HepG2 (cell line): ENCODE results near the gene DSN1. TPM values are rescaled to one million over a fixed set of nuclear protein-coding genes. Genes with fewer than 3 reads are reported as not detected.

Source experiments
- ATAC-seq: fragments of 200-7000 bp; cut with Tn5 transposase; 3 replicates; pipeline ENCODE4 v1.9.1; 2020; ENCODE audit warnings: mild to moderate bottlenecking, moderate library complexity
- BruUV-seq: library from RNA; stranded (reverse); fragments of 400-500 nt; replicated peaks from 2 replicates; lab custom pipeline; 2021; lab: Mats Ljungman, UMichigan
- CTCF ChIA-PET: fragments of 300-600 bp; formaldehyde crosslinking; extraction: SDS; loops from one replicate; lab custom pipeline; 2021; ENCODE audit warnings: low total read pairs, inconsistent platforms, low intra/inter-chr PET ratio; lab: Yijun Ruan, JAX
- POLR2A ChIA-PET: fragments of 350-600 bp; sonication (Branson Sonifier 250); formaldehyde crosslinking; loops from one replicate; lab custom pipeline; 2020; ENCODE audit warnings: antibody characterized with exemption, inconsistent platforms; lab: Yijun Ruan, JAX
- DNase-seq: peaks from one replicate; pipeline ENCODE4 v3.0.0-alpha.2; 2015; ENCODE audit warnings: low spot score
- FAIRE-seq: peaks from 3 replicates; lab custom pipeline; 2011; peaks lifted over from hg19 to GRCh38; lab: Jason Lieb, UNC
- H2AFZ ChIP-seq: one replicate; pipeline ENCODE4 v1.6.1; 2011; ENCODE audit warnings: low read length, inconsistent platforms
- H3K27ac ChIP-seq: fragments of 300-600 bp; 3 replicates; pipeline ENCODE4 v1.8.0; 2011; ENCODE audit warnings: mixed run types, mild to moderate bottlenecking, mixed read lengths, low read length, inconsistent platforms; ENCODE audit not compliant: insufficient read depth; ENCODE audit errors: extremely low read length
- H3K27me3 ChIP-seq, 2 experiments: fragments of 200-600 bp in 1 of 2; 2 replicates in 1 of 2; 3 replicates in 1 of 2; pipeline versions ENCODE4 v1.6.0 to v1.8.0; 2011; ENCODE audit warnings: low read length in 2 of 2, mild to moderate bottlenecking in 2 of 2, moderate library complexity in 2 of 2, inconsistent platforms in 1 of 2; ENCODE audit not compliant: insufficient read depth in 2 of 2, control insufficient read depth in 1 of 2
- H3K36me3 ChIP-seq, 2 experiments: fragments of 200-600 bp in 1 of 2; replicated peaks in 1 of 2; 2 replicates in 1 of 2; 3 replicates in 1 of 2; pipeline versions ENCODE4 v1.5.1 to v1.8.0; 2011; ENCODE audit warnings: low read length in 2 of 2, inconsistent platforms in 1 of 2; ENCODE audit not compliant: insufficient read depth in 2 of 2, control insufficient read depth in 1 of 2
- H3K4me1 ChIP-seq: 2 replicates; pipeline ENCODE4 v1.5.1; 2012; ENCODE audit warnings: low read length, inconsistent platforms; ENCODE audit not compliant: insufficient read depth
- H3K4me2 ChIP-seq: 2 replicates; pipeline ENCODE4 v1.6.0; 2011; ENCODE audit warnings: low read depth, low read length, inconsistent platforms
- H3K4me3 ChIP-seq, 3 experiments: fragments of 200-600 bp in 1 of 3; sonication (generic), shearing (Covaris generic) in 1 of 3; replicated peaks in 1 of 3; 2 replicates each; pipeline ENCODE4 v1.5.1; 2011 to 2016; ENCODE audit warnings: low read length in 3 of 3, inconsistent platforms in 2 of 3, low read depth in 2 of 3, mild to moderate bottlenecking in 2 of 3, control low read depth in 1 of 3, mixed read lengths in 1 of 3; ENCODE audit not compliant: insufficient read depth in 1 of 3
- H3K79me2 ChIP-seq: one replicate; pipeline ENCODE4 v1.6.1; 2011; ENCODE audit warnings: low read length, inconsistent platforms; ENCODE audit not compliant: insufficient read depth
- H3K9ac ChIP-seq: 2 replicates; pipeline ENCODE4 v1.6.0; 2011; ENCODE audit warnings: mild to moderate bottlenecking, low read depth, low read length, inconsistent platforms; ENCODE audit not compliant: insufficient read depth
- H3K9me3 ChIP-seq: 2 replicates; pipeline ENCODE4 v1.5.1; 2012; ENCODE audit warnings: mild to moderate bottlenecking, low read length
- H4K20me1 ChIP-seq: 2 replicates; pipeline ENCODE4 v1.6.0; 2011; ENCODE audit warnings: inconsistent platforms, mild to moderate bottlenecking, low read length, moderate library complexity; ENCODE audit not compliant: insufficient read depth
- EED ChIP-seq: sonication (generic); formaldehyde crosslinking; IDR thresholded peaks from 2 replicates; pipeline ENCODE4 v1.5.0; 2020; ENCODE audit warnings: mild to moderate bottlenecking, missing genetic modification reagents
- FOXM1 ChIP-seq: sonication (generic); formaldehyde crosslinking; IDR thresholded peaks from 2 replicates; pipeline ENCODE4 v1.5.0; 2020; ENCODE audit warnings: missing genetic modification reagents
- PAX8 ChIP-seq: sonication (generic); formaldehyde crosslinking; IDR thresholded peaks from 2 replicates; pipeline ENCODE4 v1.8.0; 2022; ENCODE audit warnings: mild to moderate bottlenecking, missing genetic modification reagents, borderline replicate concordance
- POLR2G ChIP-seq: fragments of 200-400 bp; formaldehyde crosslinking; IDR thresholded peaks from 2 replicates; pipeline ENCODE4 v1.6.1; 2018; ENCODE audit warnings: mild to moderate bottlenecking, low read depth, low read length, moderate library complexity
- PRDM15 ChIP-seq: sonication (generic); formaldehyde crosslinking; IDR thresholded peaks from 2 replicates; pipeline ENCODE4 v1.4.0; 2020; ENCODE audit warnings: missing genetic modification reagents
- SRY ChIP-seq: sonication (generic); formaldehyde crosslinking; IDR thresholded peaks from 2 replicates; pipeline ENCODE4 v1.8.0; 2022; ENCODE audit warnings: mild to moderate bottlenecking, missing genetic modification reagents
- STAT6 ChIP-seq: sonication (generic); formaldehyde crosslinking; IDR thresholded peaks from 2 replicates; pipeline ENCODE4 v1.4.0; 2020; ENCODE audit warnings: missing genetic modification reagents, mild to moderate bottlenecking, borderline replicate concordance
- TBX3 ChIP-seq: fragments of 450-650 bp; IDR thresholded peaks from 2 replicates; pipeline ENCODE4 v1.6.1; 2017; ENCODE audit warnings: antibody characterized with exemption, mild to moderate bottlenecking, inconsistent platforms, borderline replicate concordance
- U2AF1 ChIP-seq: fragments of 200-400 bp; formaldehyde crosslinking; optimal IDR thresholded peaks from 2 replicates; pipeline ENCODE3; 2017; ENCODE audit warnings: mild to moderate bottlenecking, low read depth, low read length
- ZIK1 ChIP-seq: sonication (generic); formaldehyde crosslinking; IDR thresholded peaks from 2 replicates; pipeline ENCODE4 v1.5.0; 2020; ENCODE audit warnings: mild to moderate bottlenecking, low read depth, missing genetic modification reagents, borderline replicate concordance
- ZKSCAN1 ChIP-seq: fragments of 150-350 bp; IDR thresholded peaks from 2 replicates; pipeline ENCODE4 v1.6.1; 2014; ENCODE audit warnings: low read length
- ZNF33A ChIP-seq: sonication (generic); formaldehyde crosslinking; IDR thresholded peaks from 2 replicates; pipeline ENCODE4 v1.5.1; 2020; ENCODE audit warnings: missing genetic modification reagents, mild to moderate bottlenecking, moderate library complexity, borderline replicate concordance
- ZNF879 ChIP-seq: sonication (generic); formaldehyde crosslinking; IDR thresholded peaks from 2 replicates; pipeline ENCODE4 v1.8.1; 2023; ENCODE audit warnings: missing genetic modification reagents
- ZSCAN29 ChIP-seq: sonication (generic); formaldehyde crosslinking; conservative IDR thresholded peaks from 2 replicates; pipeline ENCODE4 v1.4.0; 2020; ENCODE audit warnings: mild to moderate bottlenecking, missing genetic modification reagents
- ZXDC ChIP-seq: sonication (generic); formaldehyde crosslinking; IDR thresholded peaks from 2 replicates; pipeline ENCODE4 v1.5.0; 2020; ENCODE audit warnings: mild to moderate bottlenecking, missing genetic modification reagents
- WGBS: methylation state at CpG from one replicate; pipeline ENCODE4 v1.1.6; 2017; ENCODE audit warnings: low lambda C conversion rate; 5-methylcytosine and 5-hydroxymethylcytosine counted together
- in situ Hi-C: cut with HindIII; loops from 2 replicates; pipeline ENCODE4 v1.10.0; 2017; ENCODE audit warnings: low pct_unique_long_range_greater_than_20kb; ENCODE audit not compliant: extremely low pct_ligation_motif_present
- intact Hi-C: fragments of 100-400 bp; cut with micrococcal nuclease; formaldehyde crosslinking; loops from one replicate; pipeline ENCODE4 v1.10.0; 2022; ENCODE audit not compliant: unreplicated experiment
- polyA plus RNA-seq, 8 experiments: library from polyadenylated mRNA; depleted of rRNA in 3 of 8; stranded (reverse) in 7 of 8; unstranded in 1 of 8; fragments of >200 nt; fragmentation: Illumina TruSeq in 4 of 8; extraction: Trizol in 4 of 8; gene quantifications; 2 replicates each; pipeline versions ENCODE4 v1.2.1 to v1.2.3, GENCODE V29; 2011 to 2016; ENCODE audit warnings: low read depth in 4 of 8, missing spikeins in 1 of 8, mixed read lengths in 1 of 8; ENCODE audit not compliant: insufficient read depth in 1 of 8
- total RNA-seq, 5 experiments: library from RNA; depleted of rRNA; stranded (reverse); fragments of >200 nt; fragmentation: Illumina TruSeq; extraction: Trizol; gene quantifications; 2 replicates each; pipeline ENCODE4 v1.2.3, GENCODE V29; 2016; ENCODE audit warnings: low read depth in 1 of 5

Gene DSN1
- total and polyA plus RNA-seq, 2 of the 13 experiments (the other 11 are each of a cell fraction or from before 2014, with no cell fraction given): 18.7 to 53.7 TPM

GRCh38 chr20:36820073-36820472, 46.5 kb upstream of the DSN1 start (continued):
- no peak for TF ChIP-seq FOXM1 (CRISPR knock-in tag)
- no peak for TF ChIP-seq ZXDC (CRISPR knock-in tag)
- TF ChIP-seq TBX3: no peak

DNA sequence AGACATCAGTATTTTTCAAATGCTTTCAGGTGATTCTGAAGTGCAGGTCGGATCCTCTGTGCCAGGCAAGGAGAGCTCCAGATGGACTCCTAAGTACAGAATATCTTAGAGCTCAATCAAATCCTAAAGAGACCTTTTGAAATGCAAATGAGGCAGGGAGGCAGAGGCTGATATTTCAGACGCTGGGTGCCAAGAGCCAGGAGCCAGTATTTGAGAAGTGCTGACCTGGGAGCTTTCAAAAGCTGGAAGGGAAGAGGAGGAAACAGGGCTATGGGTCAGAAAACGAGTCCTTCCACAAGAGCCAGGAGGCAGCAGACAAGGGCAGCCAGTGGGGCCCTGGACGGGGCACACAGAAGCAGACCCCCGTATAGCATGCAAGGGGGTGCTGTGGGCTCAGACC, 46.1 kb upstream of the DSN1 start:
- POLR2A ChIA-PET: no interaction called here
- Histone ChIP-seq H3K9me3 (no peaks in the 10 kb centered on the region), H3K4me3 (no peak overlapping the region), H3K4me2 (no peak overlapping the region), H2AFZ (no peak overlapping the region), H3K36me3 (peaks cover 17 to 34% of the 10 kb centered on the region in 2 experiments), H3K27me3 (no peaks in the 10 kb centered on the region), H3K79me2 (no peaks in the 10 kb centered on the region), H3K27ac (no peak overlapping the region), H3K4me1 (no peaks in the 10 kb centered on the region), H3K9ac (no peak overlapping the region), H4K20me1 (no peaks in the 10 kb centered on the region)
- ATAC-seq (no peak; the same call in 2 of the 3 replicates), FAIRE-seq (no peak), DNase-seq (no peak)
- in situ Hi-C loops (no loop called here), intact Hi-C loops (no loop called here)
- BruUV-seq: no TSS peak
- CTCF ChIA-PET: no interaction called here
- WGBS: 93% methylated on average over 5 of the region's 5 CpGs
- no peak for TF ChIP-seq PAX8
- TF ChIP-seq EED (CRISPR knock-in tag): no peak
- no peak for TF ChIP-seq POLR2G
- TF ChIP-seq ZSCAN29: no peak
- TF ChIP-seq ZIK1 (CRISPR knock-in tag): no peak
- TF ChIP-seq U2AF1: no peak
- TF ChIP-seq ZNF879: no peak
- TF ChIP-seq ZKSCAN1: no peak
- no peak for TF ChIP-seq STAT6 (CRISPR knock-in tag)
- TF ChIP-seq ZNF33A (CRISPR knock-in tag): no peak
- TF ChIP-seq PRDM15 (CRISPR knock-in tag): no peak
- no peak for TF ChIP-seq SRY
